ENCODE measurements around the gene YAE1. TPM values are rescaled to one million over a fixed set of nuclear protein-coding genes. Genes with fewer than 3 reads are reported as not detected.
"Not testable (repeated sequence)": the region's sequence is repeated elsewhere in the genome, so short reads cannot be mapped to it uniquely, and the experiment has no call there.

YAE1 gene, protein sequence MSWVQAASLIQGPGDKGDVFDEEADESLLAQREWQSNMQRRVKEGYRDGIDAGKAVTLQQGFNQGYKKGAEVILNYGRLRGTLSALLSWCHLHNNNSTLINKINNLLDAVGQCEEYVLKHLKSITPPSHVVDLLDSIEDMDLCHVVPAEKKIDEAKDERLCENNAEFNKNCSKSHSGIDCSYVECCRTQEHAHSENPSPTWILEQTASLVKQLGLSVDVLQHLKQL
- 15.9 TPM for total RNA-seq
- long read RNA-seq, transcript YAE1-201 (3 exons, 899 nt): major isoform, 10 of 14 reads
- long read RNA-seq, partial matches to known transcripts: 0 of 14 reads
- long read RNA-seq, other reads (novel, unspliced or antisense): 3 of 14 reads

DNA sequence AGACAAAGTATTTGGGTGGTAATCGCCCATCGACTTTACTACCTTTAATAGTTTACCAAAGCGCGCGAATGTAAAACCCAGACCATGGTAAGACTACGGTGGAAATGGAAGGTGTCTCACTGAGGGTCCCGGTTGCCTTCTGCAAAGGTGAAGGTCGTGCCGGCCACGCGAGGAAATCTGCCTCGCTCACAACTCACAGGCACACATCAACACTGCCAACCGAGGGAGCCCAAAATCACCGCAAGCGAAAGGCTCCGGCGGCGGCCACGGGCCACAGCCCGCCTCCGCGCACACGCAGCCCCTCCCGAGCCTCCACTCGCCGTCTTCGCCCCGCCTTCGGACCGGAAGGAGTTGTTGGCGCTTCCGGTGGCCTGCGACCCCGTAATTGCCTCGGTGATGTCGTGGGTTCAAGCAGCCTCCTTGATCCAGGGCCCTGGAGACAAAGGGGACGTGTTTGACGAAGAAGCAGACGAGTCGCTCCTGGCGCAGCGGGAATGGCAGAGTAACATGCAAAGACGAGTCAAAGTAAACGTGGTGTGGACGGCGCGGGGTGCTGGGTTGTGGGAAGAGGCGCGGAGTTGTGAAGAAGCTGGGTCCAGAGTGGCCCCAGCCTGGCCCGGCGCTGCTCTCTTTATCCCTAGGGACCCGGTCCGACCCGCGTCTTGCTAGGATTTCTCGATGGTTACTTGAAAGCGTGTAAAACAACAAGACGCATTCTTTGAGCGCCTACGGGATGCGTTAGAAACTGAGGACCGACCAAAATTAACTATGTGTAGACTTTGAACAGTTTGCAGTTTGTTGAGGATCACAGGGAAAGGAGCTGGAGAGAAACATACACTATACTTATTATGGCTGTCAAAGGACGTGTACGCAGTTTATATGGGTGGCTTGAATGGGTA lies at the start of gene YAE1:
TSS of gene YAE1 (plus strand) at position 382 of the 899 bp plus-strand sequence. CDS start at position 397, 15 bp downstream.
- intact Hi-C loops (cut with DNase I): no loop called here

DNA sequence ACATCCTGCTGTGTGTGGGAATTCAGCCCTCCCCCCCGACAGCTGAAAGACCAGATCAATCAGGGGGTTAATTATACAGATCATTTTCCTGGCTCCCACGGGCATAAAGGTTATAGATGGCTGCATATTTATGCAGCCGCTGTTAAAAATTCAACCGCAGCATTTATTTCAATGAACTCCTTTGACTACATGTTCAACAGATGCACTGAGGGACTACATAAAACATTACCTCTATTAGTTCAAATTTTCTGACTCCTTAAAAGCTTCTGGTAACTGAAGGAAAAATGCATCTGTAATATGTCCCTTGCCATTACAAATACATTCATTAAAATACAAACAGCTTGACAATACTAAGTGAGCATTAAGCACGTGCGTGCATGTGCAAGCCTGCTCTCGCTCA lies 49.7 kb upstream of the YAE1 start:
- intact Hi-C loops (cut with DNase I): loop anchor here (5.0 to 10.0 kb wide), 2 partner anchors 59 to 582 kb away; no protein-coding TSS in a partner anchor
- no peak for DNase-seq (ENCODE audit: low spot score)

More for the DNA sequence above, at the start of gene YAE1:
- DNase-seq (ENCODE audit: low spot score): peak; percentile 91

DNA sequence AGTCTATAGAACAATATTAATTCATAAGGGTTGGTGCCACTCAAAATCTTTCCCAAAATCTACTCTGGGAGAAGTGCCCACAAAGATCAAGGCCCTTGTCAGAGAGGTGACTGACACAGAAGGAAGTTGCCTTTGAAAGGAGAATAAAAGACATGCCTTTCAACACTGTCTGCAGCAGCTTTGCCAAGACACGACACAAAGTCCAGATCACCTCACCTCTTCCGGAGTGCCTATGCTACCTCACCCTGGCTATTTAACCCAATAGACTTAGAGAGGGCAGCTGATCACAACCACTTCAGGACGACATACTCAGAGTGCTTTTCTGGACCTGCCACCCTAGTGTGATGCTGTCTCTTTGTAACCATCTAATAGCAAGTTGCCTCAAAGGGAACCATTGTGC lies 49.0 kb upstream of the YAE1 start:
- intact Hi-C loops (cut with DNase I): loop anchor here (5.0 to 10.0 kb wide), 2 partner anchors 60 to 582 kb away; no protein-coding TSS in a partner anchor
- no peak for DNase-seq (ENCODE audit: low spot score)

DNA sequence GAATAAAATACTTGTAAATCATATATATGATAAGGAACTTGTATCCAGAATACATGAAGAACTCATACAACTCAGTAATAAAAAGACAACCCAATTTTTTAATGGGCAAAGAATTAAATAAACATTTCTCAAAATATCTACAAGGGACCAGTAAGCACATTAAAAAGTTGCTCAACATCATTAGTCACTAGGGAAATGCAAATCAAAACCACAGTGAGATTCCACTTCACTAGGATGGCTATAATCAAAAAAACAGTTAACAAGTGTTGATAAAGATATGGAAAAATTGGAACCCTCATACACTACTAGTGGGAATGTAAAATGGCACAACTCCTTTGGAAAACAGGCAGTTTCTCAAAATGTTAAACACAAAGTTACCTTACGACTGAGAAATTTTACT lies 40.3 kb upstream of the YAE1 start:
- DNase-seq (ENCODE audit: low spot score): no peak
- intact Hi-C loops (cut with DNase I): loop anchor here (10.0 kb wide), 1 partner anchor 1121 kb away; no protein-coding TSS in a partner anchor

DNA sequence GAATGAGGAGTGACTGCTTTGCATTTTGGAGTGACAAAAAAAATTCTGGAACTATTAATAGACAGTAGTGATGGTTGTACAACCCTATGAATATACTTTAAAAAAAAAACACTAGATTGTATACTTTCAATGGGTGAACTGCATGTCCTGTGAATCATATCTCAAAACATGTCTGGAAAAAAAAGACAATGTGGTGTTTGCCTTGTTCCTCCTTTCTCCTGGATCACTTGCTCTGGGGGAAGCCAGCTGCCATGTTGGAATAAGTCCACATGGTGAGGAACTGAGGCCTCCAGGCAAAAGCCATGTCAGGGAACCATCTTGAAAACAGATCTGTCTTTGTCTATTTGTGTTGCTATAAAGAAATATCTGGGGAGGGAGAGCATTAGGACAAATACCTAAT lies 39.5 kb upstream of the YAE1 start:
- intact Hi-C loops (cut with DNase I): loop anchor here (10.0 kb wide), 1 partner anchor 1122 kb away; no protein-coding TSS in a partner anchor
- DNase-seq (ENCODE audit: low spot score): no peak

DNA sequence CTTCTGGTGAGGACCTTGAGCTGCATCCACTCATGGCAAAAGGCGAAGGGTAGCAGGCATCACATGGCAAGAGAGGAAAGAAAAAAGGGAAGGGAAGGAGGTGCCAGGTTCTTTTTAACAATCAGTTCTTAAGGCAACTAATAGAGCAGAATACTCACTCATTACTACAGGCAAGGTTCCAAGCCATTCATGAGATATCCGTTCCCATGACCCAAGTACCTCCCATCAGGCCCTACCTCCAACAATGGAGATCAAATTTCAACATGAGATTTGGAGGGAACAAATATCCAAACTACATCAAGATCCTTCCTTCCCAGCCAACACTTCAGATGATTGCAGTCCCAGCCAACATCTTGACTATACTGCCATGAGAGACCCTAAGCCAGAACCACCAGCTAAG lies 38.9 kb upstream of the YAE1 start:
- intact Hi-C loops (cut with DNase I): loop anchor here (10.0 kb wide), 1 partner anchor 1122 kb away; no protein-coding TSS in a partner anchor
- no peak for DNase-seq (ENCODE audit: low spot score)

DNA sequence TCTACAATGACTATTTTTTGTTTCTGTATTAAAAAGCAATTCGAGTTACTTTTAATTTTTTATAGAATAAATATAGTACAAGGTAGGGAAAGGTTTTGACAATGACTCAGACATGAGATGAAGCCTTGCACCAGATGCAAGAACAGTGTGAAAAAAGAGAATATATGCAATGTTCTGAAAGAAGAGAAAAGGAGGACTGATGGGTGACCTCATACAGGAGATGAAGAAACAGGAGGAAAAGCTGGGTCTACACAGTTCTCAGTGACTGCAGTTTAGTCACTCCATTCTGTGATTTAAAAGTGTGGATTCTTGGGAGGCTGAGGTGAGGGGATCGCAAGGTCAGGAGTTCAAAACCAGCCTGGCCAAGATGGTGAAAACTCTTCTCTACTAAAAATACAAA lies 38.3 kb upstream of the YAE1 start:
- intact Hi-C loops (cut with DNase I): loop anchor here (10.0 kb wide), 1 partner anchor 1123 kb away; no protein-coding TSS in a partner anchor

DNA sequence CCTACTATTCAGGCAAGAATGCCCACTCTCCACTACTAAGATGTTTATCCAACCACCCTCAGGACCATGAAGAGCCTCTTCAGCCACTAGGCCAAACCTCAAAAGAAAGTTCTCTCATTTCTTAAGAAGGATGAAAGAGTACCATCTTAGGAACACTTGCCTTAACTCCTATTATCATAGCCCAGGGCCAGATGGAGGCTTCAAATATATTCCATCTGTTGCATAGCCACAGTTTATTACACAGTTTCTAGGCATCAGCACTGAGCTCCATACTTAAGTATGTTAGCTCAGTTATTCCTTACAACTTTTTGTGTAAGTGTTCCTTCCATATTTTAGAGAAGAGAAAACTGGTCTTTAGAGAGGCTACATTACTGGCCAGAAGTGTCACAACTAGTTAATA lies 37.4 kb upstream of the YAE1 start:
- intact Hi-C loops (cut with DNase I): loop anchor here (10.0 kb wide), 1 partner anchor 1124 kb away; no protein-coding TSS in a partner anchor
- no peak for DNase-seq (ENCODE audit: low spot score)

More for the DNA sequence above, 38.3 kb upstream of the YAE1 start:
- no peak for DNase-seq (ENCODE audit: low spot score)

DNA sequence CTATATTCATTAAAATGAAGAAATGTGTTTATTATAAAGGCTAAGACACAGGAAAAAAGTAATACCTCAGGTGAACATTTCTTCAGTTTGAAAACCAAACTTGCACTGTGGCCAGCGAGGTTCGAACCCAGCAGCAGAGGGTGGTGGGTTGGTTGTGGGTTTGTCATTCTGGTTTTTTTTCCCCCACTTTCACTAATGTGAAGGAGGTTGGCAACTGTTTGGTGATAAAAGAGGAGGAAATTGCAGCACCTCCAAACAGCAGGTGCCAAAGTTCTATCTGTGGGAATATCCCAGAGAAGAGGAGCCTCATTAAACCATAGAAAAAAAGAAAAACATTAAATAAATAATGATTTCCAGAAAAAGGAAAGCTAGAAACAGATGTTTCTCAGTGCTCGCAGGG lies 36.6 kb upstream of the YAE1 start:
- no peak for DNase-seq (ENCODE audit: low spot score)
- intact Hi-C loops (cut with DNase I): loop anchor here (10.0 kb wide), 1 partner anchor 1125 kb away; no protein-coding TSS in a partner anchor

DNA sequence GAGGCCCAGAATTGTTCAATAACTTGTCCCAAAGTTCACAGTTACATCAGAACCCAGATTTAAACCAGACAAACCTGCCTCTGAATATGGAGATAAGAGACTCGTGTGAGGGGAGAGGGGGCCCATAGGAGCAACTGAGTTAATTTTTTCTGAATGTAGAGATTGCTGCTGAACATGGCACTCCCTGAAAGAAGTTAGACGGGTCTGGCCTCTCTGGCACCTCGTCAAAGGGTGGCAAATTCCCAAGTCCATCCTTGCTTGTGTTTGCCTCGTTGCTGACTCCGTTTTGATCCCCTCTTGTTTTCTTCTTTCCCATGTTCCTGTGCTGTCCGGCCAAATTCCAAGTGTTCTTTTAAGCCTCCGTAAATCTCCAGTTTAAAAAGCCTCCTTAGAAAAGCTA lies 35.2 kb upstream of the YAE1 start:
- intact Hi-C loops (cut with DNase I): no loop called here

DNA sequence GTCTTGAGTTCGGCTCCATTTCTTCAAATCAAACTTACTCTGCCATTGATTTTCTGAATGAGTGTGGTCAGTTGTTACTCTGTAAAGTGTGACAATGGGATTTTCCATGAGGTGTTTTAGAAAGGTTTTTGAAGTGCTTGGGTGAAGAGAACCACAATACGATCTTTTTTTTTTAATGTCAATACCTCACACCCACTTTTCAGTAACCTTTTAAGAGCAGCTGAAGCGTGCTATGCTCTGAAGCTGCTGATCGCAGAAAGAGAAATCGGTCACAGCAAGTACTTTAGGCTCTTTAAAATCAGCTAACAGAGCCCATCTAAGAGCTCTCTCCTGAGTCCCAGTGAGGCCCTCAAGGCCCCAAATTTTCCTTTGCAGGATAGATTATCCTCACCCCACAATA lies 34.4 kb upstream of the YAE1 start:
- intact Hi-C loops (cut with DNase I): no loop called here
- DNase-seq (ENCODE audit: low spot score): no peak

More for the DNA sequence above, 35.2 kb upstream of the YAE1 start:
- no peak for DNase-seq (ENCODE audit: low spot score)

DNA sequence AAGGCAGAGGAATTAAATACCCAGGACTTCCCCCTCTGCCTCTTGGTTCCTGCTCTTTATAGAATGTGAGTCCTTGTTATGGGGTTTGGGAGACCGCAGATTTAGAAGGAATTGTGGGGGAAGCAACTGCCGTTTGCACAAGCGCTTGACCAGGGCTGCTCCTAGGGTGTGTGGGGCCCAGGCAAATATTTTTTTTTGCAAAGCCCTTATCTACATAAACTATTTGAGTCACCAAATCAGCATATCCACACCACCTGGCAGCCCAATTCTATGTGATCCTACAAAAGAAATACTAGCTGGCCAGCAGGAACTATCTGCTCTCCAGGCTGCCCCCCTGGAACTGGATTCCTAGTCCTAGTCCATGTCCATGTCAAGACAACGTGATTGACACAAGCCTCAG lies 33.4 kb upstream of the YAE1 start:
- no peak for DNase-seq (ENCODE audit: low spot score)
- intact Hi-C loops (cut with DNase I): no loop called here

DNA sequence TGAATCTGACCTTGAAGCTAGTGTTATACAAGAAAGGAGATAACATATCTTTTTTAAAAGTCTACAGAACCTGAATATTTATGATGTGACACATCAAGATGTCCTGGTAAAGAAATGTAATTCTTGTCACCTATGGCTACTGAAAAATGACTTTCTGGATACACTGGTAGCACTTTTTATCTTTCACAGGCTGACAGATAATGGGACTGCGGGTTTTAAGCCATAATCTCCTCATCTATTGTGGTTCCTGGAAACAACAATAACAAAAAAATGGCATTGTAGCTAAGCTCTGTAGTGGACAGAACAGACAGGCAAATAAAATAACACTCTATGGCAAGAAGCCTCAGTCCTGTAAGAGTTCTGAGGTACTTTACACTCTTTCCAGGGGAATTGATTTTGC lies 31.6 kb upstream of the YAE1 start:
- intact Hi-C loops (cut with DNase I): no loop called here
- DNase-seq (ENCODE audit: low spot score): no peak

DNA sequence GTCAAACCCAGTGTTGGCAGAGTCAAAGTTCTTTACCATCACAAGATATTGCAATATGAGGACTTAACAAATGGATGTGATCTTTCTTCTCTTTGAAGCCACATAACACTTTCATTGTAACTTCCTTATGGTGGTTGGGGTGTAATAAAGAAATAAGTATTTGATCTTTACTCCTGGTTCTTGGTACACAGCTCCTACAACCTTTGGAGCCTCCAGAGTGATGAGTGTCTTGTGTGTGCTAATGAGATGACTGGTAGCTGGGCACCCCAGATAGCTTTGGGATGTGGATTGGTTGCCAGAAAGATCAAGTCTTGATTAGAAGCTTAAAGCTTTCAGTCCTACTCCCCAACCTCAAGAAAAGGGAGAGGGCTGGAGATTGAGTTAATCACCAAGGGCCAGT lies 31.1 kb upstream of the YAE1 start:
- DNase-seq (ENCODE audit: low spot score): no peak
- intact Hi-C loops (cut with DNase I): no loop called here

DNA sequence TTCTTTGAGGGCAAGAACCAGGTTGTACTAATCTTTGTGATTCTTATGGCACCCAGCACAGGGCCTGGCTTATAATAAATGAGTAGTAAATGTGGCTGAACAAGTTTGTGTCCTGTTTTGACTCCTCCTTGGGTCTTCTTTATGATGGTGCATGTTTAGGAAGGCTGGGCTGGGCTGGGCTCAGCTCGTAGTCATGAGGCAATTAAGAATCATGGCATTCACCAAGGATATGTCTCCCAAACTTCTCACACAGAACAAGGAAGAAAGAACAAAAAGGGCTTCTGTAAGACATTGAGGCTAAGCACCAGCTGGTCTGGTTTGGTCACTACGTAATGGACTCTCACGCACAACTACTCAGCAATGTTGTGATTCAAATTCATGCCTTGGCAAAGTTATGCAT lies 30.5 kb upstream of the YAE1 start:
- no peak for DNase-seq (ENCODE audit: low spot score)
- intact Hi-C loops (cut with DNase I): no loop called here

DNA sequence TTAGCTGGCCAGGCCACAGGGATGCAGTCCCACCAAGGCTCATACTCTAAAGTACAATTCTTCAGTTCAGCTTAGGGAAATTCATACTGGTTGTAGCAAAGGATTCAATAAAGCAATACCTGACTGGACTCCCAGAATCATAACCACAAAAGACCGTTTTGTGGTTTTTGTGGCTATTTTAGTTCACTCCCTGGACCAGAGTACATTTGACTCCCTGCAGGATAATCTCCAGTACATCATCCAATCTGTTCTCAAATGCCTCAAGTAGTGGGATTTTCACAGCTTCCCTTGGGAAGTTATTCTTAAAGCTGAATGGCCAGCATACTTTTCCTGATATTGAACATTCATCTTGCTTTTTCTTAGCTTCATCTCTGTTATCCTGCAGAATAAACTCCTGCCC lies 29.3 kb upstream of the YAE1 start:
- intact Hi-C loops (cut with DNase I): no loop called here
- no peak for DNase-seq (ENCODE audit: low spot score)

DNA sequence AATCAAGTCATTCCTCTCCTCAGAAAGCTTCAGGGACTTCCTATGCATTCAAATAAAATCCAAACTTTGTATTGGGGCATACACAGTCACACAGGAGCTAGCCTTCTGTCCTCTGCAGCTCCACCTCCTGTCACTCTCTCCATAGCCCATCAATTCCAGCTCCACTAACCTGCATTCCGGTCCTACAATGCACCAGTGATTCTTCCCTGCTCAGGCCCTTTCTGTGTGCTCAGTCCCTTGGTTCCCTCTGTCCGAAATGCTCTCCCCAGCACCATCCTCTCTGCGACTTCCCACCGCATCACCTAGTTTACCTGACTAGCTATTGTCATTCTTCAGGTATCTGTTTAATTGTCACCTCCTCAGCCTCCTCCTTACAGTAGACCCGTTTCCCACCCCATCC lies 26.4 kb upstream of the YAE1 start:
- no peak for DNase-seq (ENCODE audit: low spot score)
- intact Hi-C loops (cut with DNase I): no loop called here

DNA sequence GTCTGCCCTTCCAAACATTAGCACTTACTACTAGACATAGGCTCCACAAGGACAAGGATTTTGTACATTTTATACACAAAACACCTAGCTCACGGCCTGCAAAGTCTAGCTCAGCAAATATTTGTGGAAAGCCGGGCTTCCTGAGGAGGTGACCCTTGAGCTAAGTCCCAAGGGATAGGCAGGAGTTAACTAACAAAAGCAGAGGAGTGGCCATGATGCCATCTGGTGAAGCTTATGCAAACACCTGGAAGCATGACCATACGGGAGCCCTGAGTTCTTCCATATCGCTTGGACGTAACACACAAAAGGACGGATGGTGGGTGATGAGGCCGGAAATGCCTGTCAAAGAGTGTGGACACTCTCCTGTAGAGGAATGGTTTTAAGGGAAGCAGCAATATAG lies 25.9 kb upstream of the YAE1 start:
- intact Hi-C loops (cut with DNase I): no loop called here
- DNase-seq (ENCODE audit: low spot score): no peak

DNA sequence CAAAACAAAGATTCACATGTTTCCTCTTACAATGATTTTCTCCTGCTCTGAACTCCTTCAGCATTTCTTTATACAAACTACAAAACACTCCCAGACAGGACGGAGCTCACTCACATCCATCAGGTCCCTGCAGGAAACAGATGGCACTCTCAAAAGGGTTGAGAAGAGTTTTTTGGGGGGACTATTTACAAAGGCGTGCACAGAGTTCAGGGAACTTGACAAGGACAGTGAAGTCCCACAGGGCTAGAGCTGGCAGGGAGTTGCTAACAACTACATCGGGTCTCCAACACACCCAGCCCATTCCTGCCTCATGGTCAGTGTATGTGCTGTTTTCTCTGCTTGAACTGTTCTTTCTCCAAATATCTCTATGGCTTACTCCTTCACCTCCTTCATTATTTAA lies 24.7 kb upstream of the YAE1 start:
- intact Hi-C loops (cut with DNase I): no loop called here
- DNase-seq (ENCODE audit: low spot score): no peak

DNA sequence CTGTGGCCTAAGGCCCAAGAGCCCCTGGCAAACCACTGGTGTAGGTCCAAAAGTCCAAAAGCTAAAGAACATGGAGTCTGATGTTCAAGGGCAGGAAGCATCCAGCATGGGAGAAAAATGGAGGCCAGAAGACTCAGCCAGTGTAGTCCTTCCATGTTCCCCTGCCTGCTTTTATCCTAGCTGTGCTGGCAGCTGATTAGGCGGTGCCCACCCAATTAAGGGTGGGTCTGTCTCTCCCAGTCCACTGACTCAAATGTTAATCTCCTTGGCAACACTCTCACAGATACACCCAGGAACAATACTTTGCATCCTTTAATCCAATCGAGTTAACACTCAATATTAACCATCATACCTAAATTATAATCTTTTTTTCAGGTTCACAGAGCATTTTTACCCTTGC lies 21.4 kb upstream of the YAE1 start:
- intact Hi-C loops (cut with DNase I); DNase-seq (ENCODE audit: low spot score): not testable (repeated sequence)

All from cardiac septum (tissue), 1 donor.